ENCODE measurements around the gene DNAL1.

GRCh38 chr14:73607241-73607640 lies 37.5 kb upstream of the DNAL1 start:
- TF ChIP-seq CTCF (optimal IDR thresholded peaks at IDR 0.05 in 1 of 3, IDR thresholded peaks at IDR 0.05 in 1 of 3, conservative IDR thresholded peaks at IDR 0.05 in 1 of 3; ENCODE audit: extremely low read depth in 1 of 3, insufficient read depth in 2 of 3, low read length in 3 of 3), result no peak
- no peak for TF ChIP-seq EZH2 (IDR thresholded peaks at IDR 0.05; ENCODE audit: low read length)

Data from keratinocyte (primary cell).